Endodermal cell (in vitro differentiated cells): Measurements from ENCODE around the gene C4orf46. TPM values are rescaled to one million over a fixed set of nuclear protein-coding genes. Genes with fewer than 3 reads are reported as not detected.

Source experiments
- DNase-seq: peaks from one replicate; pipeline ENCODE4 v3.0.0-alpha.2; 2017
- H3K27ac ChIP-seq: 2 replicates; pipeline ENCODE4 v1.5.1; 2013; ENCODE audit warnings: mild to moderate bottlenecking, low read depth, low read length, moderate library complexity
- H3K27me3 ChIP-seq: 2 replicates; pipeline ENCODE4 v1.6.1; 2013; ENCODE audit warnings: mild to moderate bottlenecking, low read length, moderate library complexity; ENCODE audit not compliant: insufficient read depth, control insufficient read depth, poor library complexity, severe bottlenecking
- H3K36me3 ChIP-seq: 2 replicates; pipeline ENCODE4 v1.7.0; 2013; ENCODE audit warnings: mild to moderate bottlenecking, low read length, moderate library complexity; ENCODE audit not compliant: control insufficient read depth, insufficient read depth
- H3K4me1 ChIP-seq: one replicate; pipeline ENCODE4 v1.7.0; 2013; ENCODE audit warnings: low read length; ENCODE audit not compliant: control insufficient read depth, insufficient read depth
- H3K4me3 ChIP-seq: 2 replicates; pipeline ENCODE4 v1.5.1; 2013; ENCODE audit warnings: mild to moderate bottlenecking, low read length, moderate library complexity
- H3K9ac ChIP-seq: 2 replicates; pipeline ENCODE4 v1.6.1; 2013; ENCODE audit warnings: mild to moderate bottlenecking, low read length, moderate library complexity; ENCODE audit not compliant: poor library complexity, severe bottlenecking; ENCODE audit errors: extremely low read depth
- H3K9me3 ChIP-seq: 2 replicates; pipeline ENCODE4 v1.6.1; 2013; ENCODE audit warnings: mild to moderate bottlenecking, low read length, moderate library complexity; ENCODE audit not compliant: control insufficient read depth
- H3K27ac Mint-ChIP-seq: 2 replicates; pipeline ENCODE4 v1.8.0; 2020; ENCODE audit warnings: mixed read lengths
- H3K27me3 Mint-ChIP-seq: 2 replicates; pipeline ENCODE4 v1.8.0; 2021; ENCODE audit warnings: mild to moderate bottlenecking, mixed read lengths; ENCODE audit not compliant: insufficient read depth
- H3K36me3 Mint-ChIP-seq: 2 replicates; pipeline ENCODE4 v1.8.0; 2020; ENCODE audit warnings: low read depth, mixed read lengths
- H3K4me1 Mint-ChIP-seq: 2 replicates; pipeline ENCODE4 v1.8.0; 2020; ENCODE audit warnings: mixed read lengths
- H3K4me3 Mint-ChIP-seq: 2 replicates; pipeline ENCODE4 v1.8.0; 2020; ENCODE audit warnings: mild to moderate bottlenecking, moderate library complexity, mixed read lengths
- H3K9me3 Mint-ChIP-seq: 2 replicates; pipeline ENCODE4 v1.8.0; 2020; ENCODE audit warnings: mild to moderate bottlenecking, mixed read lengths
- WGBS, 2 experiments: methylation state at CpG; one replicate each; pipeline versions ENCODE4 v1.1.5 to v1.1.7; 2013; ENCODE audit warnings: missing lambda C conversion rate in 2 of 2, mixed read lengths in 1 of 2; ENCODE audit not compliant: insufficient coverage in 1 of 2, insufficient read length in 1 of 2; 5-methylcytosine and 5-hydroxymethylcytosine counted together
- total RNA-seq, 2 donors: library from RNA; stranded (reverse); fragmentation: NEBNext Ultra II Directional in 1 of 2; extraction: Animal tissue kit (Norgen Biotek cat#: 25700) in 1 of 2; gene quantifications; 2 replicates in 1 of 2; 3 replicates in 1 of 2; pipeline ENCODE4 v1.2.1, GENCODE V29; 2021
- TF ChIP-seq, protein P1 (sequence below): fragments of 200-600 bp; sonication (generic); conservative IDR thresholded peaks from 2 replicates; pipeline ENCODE4 v1.5.0; 2021; ENCODE audit warnings: antibody characterized with exemption, mild to moderate bottlenecking

C4orf46 gene
- total RNA-seq, 2 donors from 2014 or later = 18.1 to 22.0 TPM

DNA sequence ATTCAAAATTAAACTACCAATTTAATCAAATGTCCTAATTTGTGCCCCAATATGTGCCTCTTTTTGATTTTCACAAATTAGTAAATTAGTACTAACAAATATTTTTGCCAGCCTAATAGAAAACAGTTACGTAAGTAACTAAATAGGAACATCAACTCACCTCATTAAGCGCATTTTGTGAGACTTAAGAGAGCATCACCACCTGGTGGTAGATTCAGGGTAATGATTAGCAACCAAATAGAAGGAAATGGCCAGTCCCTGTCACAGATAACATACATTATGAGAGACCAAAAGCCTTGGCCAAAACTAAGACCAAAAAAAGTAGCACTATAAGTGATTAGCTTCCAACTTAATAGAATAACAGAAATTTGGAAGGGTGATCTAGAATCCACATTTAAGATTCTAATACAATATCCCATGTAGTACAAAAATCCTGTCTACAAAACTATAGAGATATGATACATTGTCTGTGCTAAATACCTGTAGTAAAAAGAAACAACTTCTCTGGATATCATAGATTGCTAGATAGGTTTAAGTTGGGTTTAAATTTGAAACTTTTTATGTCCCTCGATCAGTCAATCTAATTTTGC is 46.7 kb downstream of the C4orf46 start:
- Mint-ChIP-seq H3K4me1 (no peaks in the 10 kb centered on the region), H3K36me3 (no peaks in the 10 kb centered on the region), H3K4me3 (no peak overlapping the region), H3K9me3 (no peaks in the 10 kb centered on the region), H3K27me3 (no peaks in the 10 kb centered on the region), H3K27ac (no peak overlapping the region)
- no peaks in the 10 kb centered on the region for H3K9me3 ChIP-seq
- 42 to 80% methylated on average over 1 to 3 of the region's 3 CpGs for WGBS, 2 experiments
- H3K4me1 ChIP-seq = no peaks in the 10 kb centered on the region
- no peaks in the 10 kb centered on the region for H3K36me3 ChIP-seq
- no peaks in the 10 kb centered on the region for H3K27me3 ChIP-seq
- TF ChIP-seq, protein P1, sequence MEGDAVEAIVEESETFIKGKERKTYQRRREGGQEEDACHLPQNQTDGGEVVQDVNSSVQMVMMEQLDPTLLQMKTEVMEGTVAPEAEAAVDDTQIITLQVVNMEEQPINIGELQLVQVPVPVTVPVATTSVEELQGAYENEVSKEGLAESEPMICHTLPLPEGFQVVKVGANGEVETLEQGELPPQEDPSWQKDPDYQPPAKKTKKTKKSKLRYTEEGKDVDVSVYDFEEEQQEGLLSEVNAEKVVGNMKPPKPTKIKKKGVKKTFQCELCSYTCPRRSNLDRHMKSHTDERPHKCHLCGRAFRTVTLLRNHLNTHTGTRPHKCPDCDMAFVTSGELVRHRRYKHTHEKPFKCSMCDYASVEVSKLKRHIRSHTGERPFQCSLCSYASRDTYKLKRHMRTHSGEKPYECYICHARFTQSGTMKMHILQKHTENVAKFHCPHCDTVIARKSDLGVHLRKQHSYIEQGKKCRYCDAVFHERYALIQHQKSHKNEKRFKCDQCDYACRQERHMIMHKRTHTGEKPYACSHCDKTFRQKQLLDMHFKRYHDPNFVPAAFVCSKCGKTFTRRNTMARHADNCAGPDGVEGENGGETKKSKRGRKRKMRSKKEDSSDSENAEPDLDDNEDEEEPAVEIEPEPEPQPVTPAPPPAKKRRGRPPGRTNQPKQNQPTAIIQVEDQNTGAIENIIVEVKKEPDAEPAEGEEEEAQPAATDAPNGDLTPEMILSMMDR = peak; percentile 90
- no peak overlapping the region for H3K27ac ChIP-seq
- H3K4me3 ChIP-seq = no peak overlapping the region
- peak; percentile 55 for DNase-seq
- no peak overlapping the region for H3K9ac ChIP-seq

DNA sequence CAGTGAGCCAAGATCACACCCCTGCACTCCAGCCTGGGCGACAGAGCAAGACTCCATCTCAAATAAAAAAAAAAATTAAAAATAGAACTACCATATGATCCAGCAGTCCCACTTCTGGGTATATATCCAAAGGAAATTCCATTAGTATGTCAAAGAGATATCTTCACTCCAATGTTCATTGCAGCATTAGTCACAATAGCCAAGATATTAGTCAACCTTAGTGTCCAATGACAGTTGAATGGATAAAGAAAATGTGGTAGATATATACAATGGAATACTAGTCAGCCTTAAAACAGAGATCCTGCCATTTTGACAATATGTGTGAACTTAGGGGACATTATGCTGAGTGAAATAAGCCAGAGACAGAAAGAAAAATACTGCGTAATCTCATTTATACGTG is 49.4 kb downstream of the C4orf46 start:
- Mint-ChIP-seq H3K4me1 (no peaks in the 10 kb centered on the region), H3K27ac (no peak overlapping the region), H3K36me3 (no peaks in the 10 kb centered on the region), H3K27me3 (no peaks in the 10 kb centered on the region), H3K4me3 (no peak overlapping the region), H3K9me3 (no peaks in the 10 kb centered on the region)
- TF ChIP-seq, protein P1 = no peak
- Histone ChIP-seq H3K9ac (no peak overlapping the region), H3K27ac (no peak overlapping the region), H3K4me1 (no peaks in the 10 kb centered on the region), H3K4me3 (no peak overlapping the region), H3K27me3 (no peaks in the 10 kb centered on the region), H3K36me3 (no peaks in the 10 kb centered on the region), H3K9me3 (no peaks in the 10 kb centered on the region)
- 95 to 96% methylated on average over 2 to 3 of the region's 3 CpGs for WGBS, 2 experiments
- no peak for DNase-seq

DNA sequence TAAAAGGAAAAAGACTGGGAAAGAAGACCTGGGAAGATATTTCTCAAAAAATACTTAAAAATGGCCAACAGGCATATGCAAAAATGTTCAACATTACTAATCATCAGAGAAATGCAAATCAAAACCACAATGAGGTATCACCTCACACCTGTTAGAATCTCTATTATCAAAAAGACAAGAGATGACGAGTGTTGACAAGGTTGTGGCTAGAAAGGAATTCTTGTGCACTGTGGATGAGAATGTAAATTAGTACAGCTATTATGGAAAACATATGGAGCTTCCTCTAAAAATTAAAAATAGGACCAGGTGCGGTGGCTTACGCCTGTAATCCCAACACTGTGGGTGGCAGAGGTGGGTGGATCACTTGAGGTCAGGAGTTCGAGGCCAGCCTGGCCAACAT is 50.0 kb downstream of the C4orf46 start:
- H3K36me3 ChIP-seq = no peaks in the 10 kb centered on the region
- no peaks in the 10 kb centered on the region for H3K9me3 ChIP-seq
- no peaks in the 10 kb centered on the region for H3K4me1 Mint-ChIP-seq
- no peaks in the 10 kb centered on the region for H3K27me3 ChIP-seq
- no peak for DNase-seq
- H3K9me3 Mint-ChIP-seq = no peaks in the 10 kb centered on the region
- TF ChIP-seq, protein P1 = no peak
- no peak overlapping the region for H3K4me3 Mint-ChIP-seq
- H3K4me3 ChIP-seq = no peak overlapping the region
- H3K4me1 ChIP-seq = no peaks in the 10 kb centered on the region
- no peaks in the 10 kb centered on the region for H3K27me3 Mint-ChIP-seq
- H3K36me3 Mint-ChIP-seq = no peaks in the 10 kb centered on the region
- H3K27ac ChIP-seq = no peak overlapping the region
- WGBS, 2 experiments = 93 to 100% methylated on average over 3 to 4 of the region's 4 CpGs
- no peak overlapping the region for H3K27ac Mint-ChIP-seq
- no peak overlapping the region for H3K9ac ChIP-seq
